Progenitor cell of endocrine pancreas (in vitro differentiated cells): ENCODE measurements around the gene FBLN1. TPM values are rescaled to one million over a fixed set of nuclear protein-coding genes. Genes with fewer than 3 reads are reported as not detected.

Experiments used
- DNase-seq: peaks from one replicate; pipeline ENCODE4 v3.0.0; 2021; ENCODE audit warnings: low spot score; ENCODE audit not compliant: unreplicated experiment
- H3K27ac Mint-ChIP-seq: 2 replicates; pipeline ENCODE4 v1.8.0; 2021; ENCODE audit warnings: mild to moderate bottlenecking, moderate library complexity, mixed read lengths
- H3K27me3 Mint-ChIP-seq: 2 replicates; pipeline ENCODE4 v1.8.0; 2021; ENCODE audit warnings: mixed read lengths
- H3K36me3 Mint-ChIP-seq: 2 replicates; pipeline ENCODE4 v1.8.0; 2022; ENCODE audit warnings: mixed read lengths; ENCODE audit not compliant: insufficient read depth
- H3K4me1 Mint-ChIP-seq: 2 replicates; pipeline ENCODE4 v1.8.0; 2021; ENCODE audit warnings: low read depth, mixed read lengths
- H3K4me3 Mint-ChIP-seq: 2 replicates; pipeline ENCODE4 v1.8.0; 2021; ENCODE audit warnings: low read depth, mild to moderate bottlenecking, moderate library complexity, mixed read lengths
- H3K9me3 Mint-ChIP-seq: 2 replicates; pipeline ENCODE4 v1.8.0; 2021; ENCODE audit warnings: low read depth, mixed read lengths
- total RNA-seq: library from RNA; stranded (reverse); gene quantifications from 2 replicates; pipeline ENCODE4 v1.2.1, GENCODE V29; 2021
- TF ChIP-seq, protein P1 (sequence below): fragments of 200-600 bp; sonication (generic); IDR thresholded peaks from one replicate; pipeline ENCODE4 v1.5.0; 2021; ENCODE audit warnings: antibody characterized with exemption, mild to moderate bottlenecking; ENCODE audit not compliant: unreplicated experiment

FBLN1 gene
- total RNA-seq, 1 donor from 2014 or later, result 258 TPM

DNA sequence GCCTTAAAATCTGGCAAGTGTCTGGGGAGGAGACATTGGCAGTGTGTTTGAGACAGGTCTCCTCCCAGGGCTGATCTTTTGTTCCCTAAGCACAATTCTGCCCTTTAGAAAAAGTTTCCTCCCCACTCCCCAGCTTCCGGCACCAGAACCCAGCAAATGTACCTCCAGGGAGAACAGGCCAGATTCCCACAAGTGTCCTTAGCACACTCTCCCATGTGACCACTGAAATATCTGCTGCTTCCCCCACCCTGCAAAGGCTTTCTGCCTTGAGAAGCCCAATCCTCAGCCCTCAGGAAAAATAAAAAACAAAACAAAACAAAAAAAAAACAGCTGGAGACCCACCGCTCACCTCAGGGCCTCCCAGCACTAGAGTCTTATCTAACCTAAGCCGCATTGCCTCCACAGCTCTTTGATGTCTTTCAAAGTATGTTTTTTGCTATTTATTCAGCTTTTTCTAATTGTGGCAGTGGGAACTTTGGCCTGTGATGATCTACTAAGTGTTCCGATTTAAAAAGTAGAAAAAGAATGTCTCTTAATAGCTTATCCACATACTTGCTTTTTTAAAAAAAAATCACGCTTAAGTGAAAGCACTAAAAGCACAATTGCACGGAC lies 29.0 kb upstream of the FBLN1 start:
- Mint-ChIP-seq H3K27ac (no peak overlapping the region), H3K9me3 (no peaks in the 10 kb centered on the region), H3K36me3 (no peaks in the 10 kb centered on the region), H3K4me1 (peaks cover 3% of the 10 kb centered on the region), H3K27me3 (peaks cover 10% of the 10 kb centered on the region), H3K4me3 (no peak overlapping the region)
- DNase-seq, result no peak
- TF ChIP-seq, protein P1, sequence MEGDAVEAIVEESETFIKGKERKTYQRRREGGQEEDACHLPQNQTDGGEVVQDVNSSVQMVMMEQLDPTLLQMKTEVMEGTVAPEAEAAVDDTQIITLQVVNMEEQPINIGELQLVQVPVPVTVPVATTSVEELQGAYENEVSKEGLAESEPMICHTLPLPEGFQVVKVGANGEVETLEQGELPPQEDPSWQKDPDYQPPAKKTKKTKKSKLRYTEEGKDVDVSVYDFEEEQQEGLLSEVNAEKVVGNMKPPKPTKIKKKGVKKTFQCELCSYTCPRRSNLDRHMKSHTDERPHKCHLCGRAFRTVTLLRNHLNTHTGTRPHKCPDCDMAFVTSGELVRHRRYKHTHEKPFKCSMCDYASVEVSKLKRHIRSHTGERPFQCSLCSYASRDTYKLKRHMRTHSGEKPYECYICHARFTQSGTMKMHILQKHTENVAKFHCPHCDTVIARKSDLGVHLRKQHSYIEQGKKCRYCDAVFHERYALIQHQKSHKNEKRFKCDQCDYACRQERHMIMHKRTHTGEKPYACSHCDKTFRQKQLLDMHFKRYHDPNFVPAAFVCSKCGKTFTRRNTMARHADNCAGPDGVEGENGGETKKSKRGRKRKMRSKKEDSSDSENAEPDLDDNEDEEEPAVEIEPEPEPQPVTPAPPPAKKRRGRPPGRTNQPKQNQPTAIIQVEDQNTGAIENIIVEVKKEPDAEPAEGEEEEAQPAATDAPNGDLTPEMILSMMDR, result no peak

DNA sequence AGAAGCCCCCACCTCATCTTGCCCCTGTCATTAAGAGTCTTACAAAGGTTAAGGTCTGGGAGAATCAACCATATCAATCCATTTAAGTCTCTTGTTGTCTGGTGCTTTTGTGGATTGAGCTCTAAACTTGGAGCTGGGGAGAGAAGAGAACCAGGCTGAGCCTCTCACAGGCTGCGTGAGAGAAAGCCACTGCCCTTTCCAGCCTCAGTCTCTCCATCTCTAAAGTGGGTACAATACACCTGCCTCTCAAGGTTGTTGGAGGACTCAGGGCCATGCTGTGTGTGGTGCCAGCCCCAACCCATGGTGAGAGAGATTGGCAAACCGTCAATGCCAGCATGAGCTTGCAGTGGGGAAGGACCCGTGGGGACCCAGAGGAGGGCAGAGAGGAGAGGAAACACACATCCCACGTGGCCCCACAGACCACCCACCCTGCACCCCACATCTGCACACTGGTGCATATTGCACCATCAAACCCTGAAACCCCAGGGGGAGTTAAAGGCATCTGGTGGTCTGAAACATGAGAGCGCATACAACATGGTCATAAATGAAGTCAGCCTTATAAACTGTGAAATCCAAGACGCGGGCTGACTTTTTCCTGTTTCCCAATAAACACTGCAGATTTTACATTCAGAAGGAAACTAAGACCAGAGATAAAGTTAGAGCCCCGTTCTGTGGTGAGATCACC lies 27.5 kb upstream of the FBLN1 start:
- Mint-ChIP-seq H3K4me3 (no peak overlapping the region), H3K9me3 (no peaks in the 10 kb centered on the region), H3K36me3 (no peaks in the 10 kb centered on the region), H3K27ac (no peak overlapping the region), H3K27me3 (peaks cover 8% of the 10 kb centered on the region), H3K4me1 (peaks cover 3% of the 10 kb centered on the region)
- TF ChIP-seq, protein P1, result no peak
- no peak for DNase-seq

DNA sequence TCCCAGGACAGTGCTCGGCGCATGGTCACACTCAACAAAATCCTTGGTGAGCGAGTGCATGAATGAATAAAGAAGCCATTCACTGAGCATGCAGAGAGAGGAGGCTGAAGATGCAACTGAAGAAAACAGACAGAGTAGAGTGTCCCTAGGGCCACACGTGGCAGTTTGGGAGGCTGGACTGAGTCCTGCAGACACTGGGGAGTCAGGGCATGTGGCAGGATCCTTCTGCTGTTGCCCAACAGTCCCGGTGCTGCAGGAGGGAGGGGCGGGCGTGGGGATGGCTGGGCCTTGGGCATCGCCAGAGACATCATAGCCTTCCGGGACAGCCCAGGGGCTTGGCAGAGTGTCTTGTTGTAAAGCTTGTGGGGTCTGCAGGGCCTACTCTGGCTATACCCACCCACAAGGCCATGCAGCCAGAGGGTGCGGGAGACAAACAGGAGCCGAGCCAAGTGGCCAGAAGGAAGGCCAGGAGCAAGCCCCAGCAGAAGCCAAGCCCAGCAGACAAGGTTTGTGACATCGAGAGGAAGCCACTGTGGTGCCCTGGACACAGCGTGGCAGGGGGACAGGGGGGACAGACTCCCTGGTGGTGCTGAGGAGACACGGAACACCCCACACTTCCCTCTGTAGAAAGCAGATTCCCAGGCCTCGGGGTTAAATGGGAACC lies 26.7 kb upstream of the FBLN1 start:
- no peak for DNase-seq
- Mint-ChIP-seq H3K27me3 (peaks cover 8% of the 10 kb centered on the region), H3K4me3 (no peak overlapping the region), H3K36me3 (no peaks in the 10 kb centered on the region), H3K27ac (no peak overlapping the region), H3K9me3 (no peaks in the 10 kb centered on the region), H3K4me1 (peaks cover 3% of the 10 kb centered on the region)
- TF ChIP-seq, protein P1, result no peak

DNA sequence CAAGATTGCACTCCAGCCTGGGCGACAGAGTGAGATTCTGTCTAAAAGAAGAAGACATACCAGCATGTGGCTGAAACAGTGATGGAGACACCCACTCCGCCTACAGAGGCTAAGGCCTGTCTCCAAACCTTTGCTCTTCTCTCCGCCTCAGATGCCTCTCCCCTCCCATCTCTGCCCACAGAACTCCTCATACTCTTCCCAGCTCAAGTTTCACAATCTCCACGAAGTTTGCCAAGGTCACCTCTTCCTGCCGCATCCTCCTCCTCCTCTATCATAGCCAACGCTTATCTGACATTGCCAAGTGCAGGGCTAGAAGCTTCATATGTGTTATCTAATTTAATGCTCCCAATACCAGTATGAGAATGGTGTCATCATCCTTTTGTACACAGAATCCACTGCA lies 25.9 kb upstream of the FBLN1 start:
- Mint-ChIP-seq H3K4me1 (peaks cover 3% of the 10 kb centered on the region), H3K27me3 (peaks cover 8% of the 10 kb centered on the region), H3K9me3 (no peaks in the 10 kb centered on the region), H3K27ac (no peak overlapping the region), H3K4me3 (no peak overlapping the region), H3K36me3 (no peaks in the 10 kb centered on the region)
- no peak for DNase-seq
- TF ChIP-seq, protein P1, result no peak

DNA sequence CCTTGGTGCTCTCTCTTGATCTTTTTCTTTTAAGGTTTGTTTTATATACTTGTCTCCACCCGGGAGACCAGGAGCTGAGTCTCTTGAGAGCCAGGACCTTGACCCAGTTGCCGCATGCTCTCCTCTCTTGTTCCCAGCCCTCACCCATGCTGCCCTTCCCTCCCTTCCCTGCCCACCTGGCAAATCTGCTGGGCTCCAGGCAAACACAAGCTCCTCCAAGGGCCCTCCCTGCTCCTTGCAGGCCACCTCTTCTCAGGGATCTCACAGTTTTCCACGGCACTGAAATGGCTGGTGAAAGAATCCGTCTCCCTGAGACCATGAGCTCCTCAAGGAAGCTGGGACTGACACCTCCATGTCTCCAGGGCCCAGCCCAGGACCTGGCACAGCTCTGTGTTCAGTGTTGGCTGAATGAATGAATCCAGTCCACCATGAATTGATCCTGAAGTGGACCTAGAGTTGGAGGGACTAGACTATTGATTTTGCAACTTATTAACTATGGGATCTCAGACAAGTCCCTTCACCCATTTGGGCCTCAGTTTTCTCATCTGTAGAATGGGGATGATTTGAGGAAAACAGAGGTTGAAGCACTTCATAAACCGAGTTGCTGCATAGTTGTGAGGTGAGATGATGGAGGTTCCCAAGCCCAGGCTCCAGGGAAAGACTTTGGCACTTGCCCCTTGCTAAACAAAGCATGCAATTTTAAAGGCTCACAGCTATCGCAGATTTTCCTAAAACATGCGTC lies 25.1 kb upstream of the FBLN1 start:
- Mint-ChIP-seq H3K4me1 (peaks cover 8% of the 10 kb centered on the region), H3K27me3 (peaks cover 8% of the 10 kb centered on the region), H3K4me3 (no peak overlapping the region), H3K9me3 (no peaks in the 10 kb centered on the region), H3K36me3 (no peaks in the 10 kb centered on the region), H3K27ac (no peak overlapping the region)
- TF ChIP-seq, protein P1, result no peak
- DNase-seq, result no peak
